GM18861 (cell line): Measurements from ENCODE around the gene EDIL3.
A peak's percentile ranks its signal among the peaks of the same experiment; 100 is the strongest.
"Not testable (repeated sequence)": the region's sequence is repeated elsewhere in the genome, so short reads cannot be mapped to it uniquely, and the experiment has no call there.

Experiments
- ATAC-seq: cut with Tn5 transposase; IDR thresholded peaks from one replicate; pipeline ENCODE4 v1.9.1; 2021; ENCODE audit not compliant: unreplicated experiment

EDIL3 gene

DNA sequence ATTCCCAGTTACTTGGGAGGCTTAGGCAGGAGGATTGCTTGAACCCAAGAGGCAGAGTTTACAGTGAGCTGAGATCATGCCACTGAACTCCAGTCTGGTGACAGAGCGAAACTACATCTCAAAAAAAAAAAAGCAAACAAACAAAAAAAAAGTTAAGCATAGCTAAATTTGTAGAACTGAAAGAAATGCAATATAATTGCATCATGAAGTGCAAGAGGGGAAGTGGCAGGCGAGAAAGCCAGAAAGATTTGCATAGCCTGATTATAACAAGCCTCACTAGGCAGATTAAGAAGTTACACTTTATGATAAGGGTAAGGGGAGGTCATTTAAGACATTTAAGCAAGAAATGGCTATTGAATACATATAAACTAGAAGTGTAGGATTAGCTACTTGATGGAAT, 187.1 kb downstream of the EDIL3 start:
- ATAC-seq: peak; percentile 68

DNA sequence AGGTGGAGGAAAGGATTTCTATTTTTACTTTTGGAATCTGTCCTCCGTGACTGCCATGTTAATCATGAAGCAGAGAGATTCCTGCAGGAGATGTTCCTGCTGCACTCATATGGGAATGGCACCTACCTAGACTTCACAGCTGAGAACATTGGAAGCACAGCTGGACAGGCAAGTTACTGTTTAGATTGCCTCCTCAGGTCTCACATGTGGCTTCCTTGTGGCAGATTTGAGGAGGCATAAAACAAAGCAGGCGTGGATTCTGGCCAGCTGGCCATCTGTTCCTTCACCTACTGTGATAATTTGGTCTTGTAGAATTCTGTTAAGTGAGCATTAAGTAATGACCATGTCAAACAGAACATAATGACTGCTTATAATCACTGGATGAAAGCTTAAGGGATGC, 193.4 kb downstream of the EDIL3 start:
- ATAC-seq: no peak

DNA sequence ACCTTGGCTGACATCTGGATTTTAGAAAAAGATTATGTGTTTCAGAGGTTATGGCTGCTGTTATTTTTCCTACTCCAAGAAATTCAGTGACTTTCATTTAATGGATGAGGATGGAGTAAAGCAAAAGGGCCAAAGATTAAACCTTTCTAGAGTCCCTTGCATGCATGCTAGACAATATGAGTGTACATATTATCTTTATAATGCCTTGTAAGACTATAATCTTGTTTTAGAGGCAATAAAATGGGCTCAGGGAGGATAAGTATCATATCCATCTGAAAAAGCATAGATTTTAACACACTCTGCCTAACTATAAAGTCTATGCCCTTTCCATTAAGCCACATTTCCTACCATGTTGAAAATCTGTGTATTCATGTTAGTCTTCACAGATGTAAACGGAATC, 199.8 kb downstream of the EDIL3 start:
- ATAC-seq: no peak

DNA sequence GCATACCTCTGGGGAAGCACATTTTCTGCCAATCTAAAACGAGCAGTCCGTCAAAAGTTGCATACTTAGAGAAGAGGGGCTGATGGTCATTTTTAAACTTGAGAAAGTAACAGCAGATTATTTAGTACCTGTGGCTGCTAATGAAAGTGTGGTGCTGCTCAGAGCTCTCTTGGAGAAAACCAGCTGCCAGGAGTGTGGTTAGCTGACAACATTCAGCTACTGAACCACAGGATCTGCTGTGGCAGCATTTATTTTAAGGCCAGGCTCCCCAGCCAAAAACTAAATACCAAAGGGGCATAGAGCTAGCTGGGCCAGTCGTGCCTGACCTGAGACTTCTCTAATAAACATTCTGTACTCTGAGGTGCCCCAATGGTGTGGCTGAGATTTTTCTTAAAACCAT, 203.6 kb downstream of the EDIL3 start:
- no peak for ATAC-seq

DNA sequence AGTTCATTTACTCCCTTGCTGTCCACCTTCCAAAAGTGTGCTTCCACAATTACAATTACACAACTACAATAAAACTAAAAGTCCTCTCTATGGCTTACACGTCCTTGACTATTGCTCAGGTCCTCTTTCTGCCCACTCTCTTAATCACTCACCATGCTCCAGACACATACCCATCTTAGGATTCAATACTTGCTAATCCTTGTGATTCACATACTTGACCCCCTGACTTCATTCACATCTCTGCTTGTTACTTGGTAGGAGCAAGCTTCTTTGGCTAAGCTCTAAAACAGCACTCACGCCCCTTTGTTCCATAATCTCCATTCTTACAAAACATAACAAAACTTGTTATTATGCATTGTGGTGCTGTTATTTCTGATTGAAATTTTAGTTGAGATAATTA, 215.8 kb downstream of the EDIL3 start:
- ATAC-seq: no peak

DNA sequence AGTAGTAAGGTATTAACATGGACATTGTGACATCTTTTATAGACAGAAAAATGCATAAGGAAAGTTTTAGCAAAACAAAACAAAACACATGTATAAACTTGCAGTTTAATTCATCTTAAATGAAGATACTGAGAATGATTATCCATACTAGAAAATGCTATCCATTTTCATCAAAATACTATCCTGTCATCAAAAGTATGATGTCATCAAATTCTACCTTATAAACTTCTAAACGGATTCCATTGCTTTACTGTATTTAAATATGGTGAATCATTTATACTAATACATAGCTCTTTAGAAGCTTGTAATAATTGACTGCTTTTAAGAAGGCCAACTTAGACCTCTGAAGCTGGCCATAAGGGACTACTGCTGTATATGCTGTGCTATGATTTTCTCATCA, 221.0 kb downstream of the EDIL3 start:
- ATAC-seq: no peak

DNA sequence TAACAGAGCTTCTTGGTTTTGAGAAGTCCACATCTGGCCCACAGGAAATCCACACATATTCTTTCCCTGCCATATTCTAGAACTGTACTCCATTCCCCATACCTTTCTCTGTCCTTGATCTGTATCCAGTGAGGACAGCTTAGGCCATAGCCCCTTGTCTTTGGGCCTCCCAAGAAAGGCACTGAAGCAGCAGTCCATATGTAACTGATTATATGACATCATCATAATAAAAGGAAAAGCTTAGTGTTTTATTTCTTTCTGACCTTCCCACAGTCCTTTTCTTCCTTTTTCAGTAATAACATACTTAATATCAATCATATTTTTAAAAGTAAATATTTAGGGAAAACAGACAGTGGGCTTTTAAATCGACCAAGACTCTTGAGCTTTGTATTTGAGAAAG, 222.0 kb downstream of the EDIL3 start:
- ATAC-seq: no peak

DNA sequence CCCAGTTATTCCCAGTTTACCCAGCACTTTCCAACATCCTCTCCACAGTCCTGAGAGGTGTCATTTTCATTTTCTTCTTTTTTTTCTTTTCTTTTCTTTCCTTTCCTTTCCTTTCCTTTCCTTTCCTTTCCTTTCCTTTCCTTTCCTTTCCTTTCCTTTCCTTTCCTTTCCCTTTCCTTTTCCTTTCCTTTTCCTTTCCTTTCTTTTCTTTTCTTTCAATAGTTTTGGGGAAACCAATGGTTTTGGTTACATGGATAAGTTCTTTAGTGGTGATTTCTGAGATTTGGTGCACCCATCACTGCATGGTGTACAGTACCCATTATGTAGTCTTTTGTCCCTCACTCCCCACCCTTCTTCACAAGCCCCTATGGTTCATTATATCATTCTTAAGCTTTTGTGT, 224.0 kb downstream of the EDIL3 start:
- ATAC-seq: not testable (repeated sequence)

DNA sequence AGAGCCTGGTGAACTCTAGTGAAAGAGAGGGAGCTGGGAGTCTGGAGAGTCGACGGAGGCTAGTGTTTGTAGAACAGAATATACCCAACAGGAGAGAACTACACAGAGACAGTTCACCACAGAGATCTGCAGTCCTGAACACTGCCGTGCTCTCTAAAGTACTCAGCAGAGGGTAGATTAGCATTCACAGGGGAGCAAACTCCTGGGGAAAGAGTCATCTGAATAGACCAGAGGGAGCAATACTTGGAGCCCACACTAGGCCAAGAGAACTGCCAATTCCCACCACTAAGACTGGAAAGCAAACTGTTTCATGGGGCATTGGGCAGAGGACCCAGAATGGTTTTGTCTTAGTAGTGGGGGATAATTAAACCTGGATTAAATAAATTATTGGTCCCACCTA, 235.6 kb downstream of the EDIL3 start:
- no peak for ATAC-seq

DNA sequence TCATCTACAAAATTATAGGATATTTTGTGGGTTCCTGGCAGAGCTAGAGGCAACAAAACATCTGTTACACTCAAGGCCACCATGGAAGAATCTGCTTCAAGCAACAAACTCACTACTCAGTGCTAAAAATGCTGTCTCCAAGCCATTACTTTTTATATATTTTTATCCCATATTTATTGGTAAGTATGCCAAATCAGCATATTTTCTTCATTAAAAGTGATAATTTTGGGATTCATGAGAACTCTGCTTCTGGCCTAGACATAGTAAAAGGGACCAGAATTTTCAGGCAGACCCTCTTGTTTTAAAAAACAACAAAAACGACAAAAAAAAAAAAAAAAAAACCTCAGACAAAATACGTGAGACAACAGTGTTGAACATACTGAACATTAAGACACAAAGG, 236.0 kb downstream of the EDIL3 start:
- ATAC-seq: no peak

DNA sequence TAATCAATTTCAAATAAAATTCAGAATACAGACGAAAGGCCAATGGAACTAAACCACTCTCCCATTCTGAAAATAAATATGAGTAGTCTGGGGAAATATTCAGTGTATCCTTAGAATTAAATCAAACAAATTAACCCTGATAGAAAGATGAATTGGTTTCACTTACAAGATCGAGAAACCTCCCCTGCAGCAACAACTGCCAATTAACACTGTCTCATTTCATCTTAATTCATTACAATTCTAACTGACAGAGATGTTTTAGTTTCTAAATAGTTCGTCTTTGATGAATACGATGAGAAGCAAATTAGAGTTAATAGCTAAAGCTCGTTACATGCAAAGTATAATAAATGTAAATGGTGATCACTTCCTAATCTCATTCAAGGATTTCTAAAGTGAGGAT, 247.1 kb downstream of the EDIL3 start:
- ATAC-seq: no peak

DNA sequence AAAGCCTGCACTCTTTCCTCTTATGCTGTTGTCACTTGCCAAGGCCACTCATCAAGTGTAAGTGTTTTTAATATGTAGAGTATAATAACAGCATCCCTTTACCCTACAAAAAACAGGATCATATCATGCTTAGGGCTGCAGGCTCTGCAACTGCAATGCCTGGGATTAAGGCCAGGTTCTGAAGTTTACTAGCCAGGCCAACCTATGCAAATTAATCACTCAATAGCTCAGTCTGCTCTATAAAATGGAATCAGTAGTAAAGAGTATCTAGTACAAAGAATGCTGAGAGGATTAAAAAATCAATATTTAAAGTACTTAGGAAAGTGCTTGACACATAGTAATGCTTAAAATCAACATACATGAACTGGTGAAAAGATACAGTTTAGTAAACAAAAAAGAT, 253.3 kb downstream of the EDIL3 start:
- no peak for ATAC-seq

DNA sequence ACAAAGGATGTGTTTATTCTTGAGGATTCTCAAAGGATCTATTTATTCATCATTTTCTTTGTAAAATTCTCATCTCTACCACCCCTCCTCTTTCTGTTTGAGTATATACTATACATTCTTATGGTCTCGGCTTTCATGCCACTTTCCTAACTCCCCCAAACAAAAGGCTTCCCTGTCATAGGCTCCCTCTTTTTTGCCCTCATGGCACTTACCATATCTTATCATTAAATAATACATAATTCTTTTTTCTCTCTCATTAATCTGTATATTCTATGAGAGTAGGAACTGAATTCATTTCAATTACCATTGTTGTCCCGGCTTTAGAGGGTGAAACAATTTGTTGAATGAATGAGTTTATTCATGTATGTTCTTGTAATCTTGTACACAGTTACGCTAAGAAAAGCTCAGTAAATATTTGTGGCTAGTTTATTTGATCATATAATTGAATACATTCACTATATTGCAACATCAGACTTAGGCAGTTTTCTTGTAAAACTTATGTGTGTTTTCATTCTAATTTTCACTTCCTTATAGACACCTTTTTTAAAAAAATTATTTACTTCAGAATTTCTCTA, 254.6 kb downstream of the EDIL3 start:
- no peak for ATAC-seq

DNA sequence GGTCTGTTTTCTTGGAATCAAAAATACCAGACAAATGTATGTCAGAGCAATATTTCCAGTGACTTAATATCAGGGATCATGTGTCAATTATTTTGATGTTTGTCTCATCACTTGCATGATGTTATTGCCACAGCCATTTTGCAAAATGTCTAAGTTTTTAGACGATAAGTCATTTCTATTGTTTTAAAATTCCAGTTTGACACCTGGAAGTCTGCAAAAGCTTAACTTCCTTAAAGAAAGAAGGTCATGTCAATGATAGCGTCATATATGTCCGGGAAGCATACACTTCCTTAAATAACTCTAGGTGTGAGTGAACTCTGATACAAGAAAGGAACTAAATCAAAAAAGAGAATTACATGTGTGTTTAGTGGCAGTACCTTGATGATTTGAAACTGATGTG, 259.5 kb downstream of the EDIL3 start:
- no peak for ATAC-seq

DNA sequence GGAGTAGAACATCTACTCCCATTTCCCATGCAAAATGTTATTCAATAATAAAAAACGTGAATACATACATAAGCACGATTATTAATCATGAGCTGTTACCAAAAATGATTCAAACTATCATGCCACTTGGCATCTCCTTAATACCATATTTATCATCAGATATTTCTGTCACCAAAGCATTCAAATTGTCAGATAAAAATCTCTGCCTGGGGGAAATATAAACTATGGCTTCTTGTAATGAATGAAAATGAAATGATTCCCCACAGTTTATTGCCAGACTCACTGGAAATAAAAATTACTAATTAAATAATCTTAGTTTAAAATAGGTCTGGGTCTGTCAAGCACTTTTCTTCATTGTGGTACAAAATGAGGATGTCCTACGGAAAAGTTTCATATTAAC, 265.4 kb downstream of the EDIL3 start:
- ATAC-seq: no peak

DNA sequence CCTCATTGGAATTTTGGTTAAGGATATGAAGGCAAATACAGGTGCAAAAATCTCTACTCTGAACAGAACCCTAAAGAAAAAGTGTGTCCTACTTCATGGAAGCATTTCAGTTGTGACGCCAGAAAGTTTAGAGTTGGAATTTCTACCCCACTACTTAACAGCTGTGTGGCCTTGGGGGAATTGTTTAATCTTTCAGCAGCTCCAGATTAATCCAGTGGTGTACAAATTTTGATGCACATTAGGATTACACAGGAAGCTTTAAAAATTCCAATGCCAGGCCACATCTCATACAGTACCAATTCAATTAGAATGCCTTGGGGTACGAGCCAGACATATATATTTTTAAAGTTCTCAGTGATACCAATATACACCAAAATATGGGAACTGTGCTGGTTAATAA, 266.1 kb downstream of the EDIL3 start:
- no peak for ATAC-seq

DNA sequence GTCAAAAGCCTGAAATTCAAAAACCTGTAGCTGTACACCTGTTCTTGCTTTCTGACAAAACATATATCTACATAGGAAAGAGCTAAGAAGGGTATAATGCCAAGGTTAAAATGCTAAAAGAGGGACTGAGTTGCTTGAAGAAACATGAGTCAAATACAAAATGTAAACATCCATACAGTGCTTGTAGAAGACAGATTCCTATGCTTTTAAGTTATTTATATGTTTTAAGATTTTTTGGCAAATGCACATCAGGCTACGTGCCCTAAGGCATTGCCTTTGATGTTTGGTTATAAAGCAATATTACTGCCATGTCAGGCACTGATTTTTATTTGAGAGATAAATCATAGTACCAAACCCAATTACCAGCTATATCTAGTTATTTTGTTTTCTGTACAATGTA, 269.0 kb downstream of the EDIL3 start:
- ATAC-seq: no peak

DNA sequence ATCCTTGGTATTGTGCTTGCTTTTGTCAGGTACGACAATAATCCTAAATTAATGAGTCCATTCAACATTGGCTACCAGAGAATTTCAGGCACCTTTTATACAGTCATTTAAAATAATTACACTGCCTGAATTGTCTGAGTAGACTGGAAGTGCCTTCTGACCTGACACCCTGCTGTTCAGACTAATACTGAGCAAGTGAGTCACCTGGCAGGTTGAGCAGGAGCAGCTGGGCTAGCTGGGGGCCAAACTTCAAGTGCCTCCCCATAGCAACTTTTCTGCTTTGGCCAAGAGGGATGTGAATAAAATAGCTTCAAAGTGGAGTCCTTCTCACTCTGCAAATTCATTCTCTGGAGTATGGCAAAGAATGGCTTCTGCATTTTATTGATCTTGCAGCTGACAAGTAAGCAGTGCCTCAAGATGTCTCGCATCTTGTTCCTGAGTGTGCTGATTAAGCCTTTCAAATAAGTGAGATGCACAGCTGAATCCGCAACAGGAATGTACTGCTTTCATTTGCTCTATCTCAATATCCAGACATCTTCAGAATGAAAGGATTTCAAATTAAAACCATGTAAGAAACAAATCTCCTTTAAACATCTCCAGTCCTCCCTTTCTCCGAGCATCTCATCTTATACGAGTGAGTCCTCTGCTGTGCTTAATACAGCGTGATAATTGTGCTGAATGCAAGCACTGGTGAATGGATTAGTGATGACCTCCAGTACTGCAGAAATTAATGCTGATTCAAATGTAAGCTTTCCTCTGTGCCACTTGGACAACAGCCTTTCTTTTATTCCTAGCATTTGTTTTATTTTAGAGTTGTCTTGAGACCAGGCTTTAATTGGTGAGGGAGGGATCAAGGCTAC, 271.2 kb downstream of the EDIL3 start:
- no peak for ATAC-seq

DNA sequence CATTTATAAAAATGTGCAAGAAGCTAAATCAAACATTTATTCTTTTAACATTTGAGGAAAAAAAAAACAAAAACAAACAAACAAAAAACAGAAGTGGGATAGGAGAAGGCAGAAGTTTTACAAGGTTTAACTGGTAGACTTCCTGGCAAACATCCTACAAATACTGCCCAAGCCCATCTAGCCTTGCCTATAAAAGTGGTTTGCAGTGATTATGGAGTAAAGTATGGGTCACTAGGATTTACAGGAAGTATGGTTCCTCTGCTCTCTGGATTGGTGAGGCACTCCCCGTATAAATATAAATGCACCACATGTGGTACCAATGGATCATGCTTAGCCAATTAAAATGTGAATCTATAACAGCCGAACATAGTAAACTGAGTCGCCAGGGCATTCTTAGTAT, 291.9 kb downstream of the EDIL3 start:
- no peak for ATAC-seq

DNA sequence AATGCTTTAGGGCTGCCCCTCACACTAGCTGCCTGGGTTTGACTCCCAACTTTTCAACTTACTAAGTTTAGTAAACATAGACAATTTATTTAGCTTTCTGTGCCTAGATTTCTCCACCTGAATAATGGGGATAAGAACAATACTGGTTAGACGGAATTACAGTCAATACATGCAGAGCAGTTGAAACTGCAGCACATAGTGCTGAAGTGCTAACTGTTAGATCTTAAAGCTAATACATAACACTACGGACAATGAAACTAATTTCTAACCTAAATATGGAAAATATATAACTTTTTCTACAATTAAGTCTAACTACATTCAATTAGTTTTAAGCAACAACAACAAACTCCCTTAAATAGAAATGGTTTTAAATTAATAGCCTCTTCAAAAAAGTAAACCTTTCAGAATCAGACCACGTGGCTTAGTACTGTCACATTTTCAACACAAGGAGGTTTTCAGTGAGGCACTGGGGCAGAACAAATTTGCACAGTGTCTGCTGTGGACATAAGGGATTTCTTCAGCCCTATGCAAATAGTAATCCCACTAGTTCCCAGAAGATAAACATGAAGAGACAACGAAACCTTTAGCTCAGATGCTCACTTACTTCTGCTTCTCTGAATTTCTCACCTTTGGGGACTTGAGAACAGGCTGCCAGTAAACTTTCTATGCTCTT, 293.4 kb downstream of the EDIL3 start:
- ATAC-seq: no peak

DNA sequence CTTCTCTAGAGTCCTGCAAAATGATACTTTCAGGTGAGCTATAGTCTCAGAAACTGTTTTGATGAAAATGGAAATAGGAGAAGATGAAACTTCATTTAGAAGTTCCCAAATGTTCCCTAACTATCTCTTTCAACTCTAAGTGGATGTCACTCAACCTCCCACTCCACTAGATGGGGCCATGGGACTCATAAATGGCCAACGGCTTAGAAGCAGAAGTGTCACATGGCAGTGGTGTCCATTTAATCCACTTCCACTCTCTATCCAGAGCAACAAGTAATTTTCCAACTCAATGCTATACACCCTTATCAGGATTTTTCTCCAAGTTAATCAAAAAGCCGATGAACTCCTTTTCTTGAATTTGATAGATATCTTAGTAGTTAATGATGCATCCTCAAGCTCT, 295.7 kb downstream of the EDIL3 start:
- ATAC-seq: no peak

DNA sequence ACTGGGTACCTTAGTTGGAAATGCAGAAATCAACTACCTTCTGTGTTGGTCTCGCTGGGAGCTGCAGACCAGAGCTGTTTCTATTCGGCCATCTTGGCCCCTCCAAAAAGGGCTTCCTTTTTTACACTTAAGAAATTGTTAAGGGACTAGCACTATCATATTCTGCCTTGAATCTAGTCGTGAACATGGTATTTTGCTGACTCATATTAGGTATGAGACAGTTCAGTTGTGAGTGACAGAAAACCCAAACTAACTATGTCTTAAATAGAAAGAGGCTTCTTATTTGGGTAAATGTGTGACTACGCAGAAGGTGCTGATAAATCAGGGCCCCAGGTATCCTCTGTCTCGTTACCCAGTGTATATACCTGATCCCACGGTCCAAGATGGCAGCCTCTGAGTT, 298.2 kb downstream of the EDIL3 start:
- no peak for ATAC-seq
